Stimulated activated CD4-positive, alpha-beta T cell treated with anti-CD3 and anti-CD28 coated beads, Interleukin-12 subunit alpha, Interleukin-12 subunit beta, amount 100 ng/mL, for 24 hours (primary cell): Measurements from ENCODE around the gene CCDC69.
A peak's percentile ranks its signal among the peaks of the same experiment; 100 is the strongest.
"Not testable (repeated sequence)": the region's sequence is repeated elsewhere in the genome, so short reads cannot be mapped to it uniquely, and the experiment has no call there.

Experiments
- DNase-seq, 2 experiments: peaks; one replicate each; pipeline ENCODE4 v3.0.0-alpha.2; 2020; ENCODE audit warnings: low read depth in 2 of 2

CCDC69 gene

GRCh38 chr5:151222054-151222789 is 1.7 kb downstream of the CCDC69 start:
- DNase-seq, result no peak

- DNase-seq, result no peak
These were observed 2.3 kb downstream of the CCDC69 start for GRCh38 chr5:151221574-151221973.

GRCh38 chr5:151219789-151220188 is 4.1 kb downstream of the CCDC69 start:
- no peak for DNase-seq

GRCh38 chr5:151219138-151219537 is 4.8 kb downstream of the CCDC69 start:
- DNase-seq, result no peak

- DNase-seq, result no peak
These were observed 5.7 kb downstream of the CCDC69 start for GRCh38 chr5:151218177-151218576.

GRCh38 chr5:151216781-151217180 is 7.1 kb downstream of the CCDC69 start:
- no peak for DNase-seq

- DNase-seq, result no peak
These were observed 8.4 kb downstream of the CCDC69 start for GRCh38 chr5:151215546-151215880.

GRCh38 chr5:151214614-151215545 is 9.0 kb downstream of the CCDC69 start:
- DNase-seq, result no peak

GRCh38 chr5:151213803-151214613 is 9.9 kb downstream of the CCDC69 start:
- DNase-seq, result peak; percentile 61 to 82

GRCh38 chr5:151212406-151212798 is 11.5 kb downstream of the CCDC69 start:
- no peak for DNase-seq

- DNase-seq, result no peak
These were observed 15.4 kb downstream of the CCDC69 start for GRCh38 chr5:151208481-151208914.

GRCh38 chr5:151205411-151205810 is 18.5 kb downstream of the CCDC69 start:
- DNase-seq, result no peak

GRCh38 chr5:151204051-151204450 is 19.8 kb downstream of the CCDC69 start:
- no peak for DNase-seq

- DNase-seq, result no peak
These were observed 21.3 kb downstream of the CCDC69 start for GRCh38 chr5:151202381-151203139.

- no peak for DNase-seq
These were observed 22.8 kb downstream of the CCDC69 start for GRCh38 chr5:151200913-151201595.

GRCh38 chr5:151199581-151200185 is 24.2 kb downstream of the CCDC69 start:
- DNase-seq, result no peak

- DNase-seq, result no peak
These were observed 25.0 kb downstream of the CCDC69 start for GRCh38 chr5:151198861-151199260.

- DNase-seq, result not testable (repeated sequence)
These were observed 26.6 kb downstream of the CCDC69 start for GRCh38 chr5:151197291-151197600.

GRCh38 chr5:151196556-151197290 is 27.2 kb downstream of the CCDC69 start:
- DNase-seq, result no peak

GRCh38 chr5:151195622-151196021 is 28.3 kb downstream of the CCDC69 start:
- DNase-seq, result no peak
